ENCODE measurements around the gene ONECUT3.

DNA sequence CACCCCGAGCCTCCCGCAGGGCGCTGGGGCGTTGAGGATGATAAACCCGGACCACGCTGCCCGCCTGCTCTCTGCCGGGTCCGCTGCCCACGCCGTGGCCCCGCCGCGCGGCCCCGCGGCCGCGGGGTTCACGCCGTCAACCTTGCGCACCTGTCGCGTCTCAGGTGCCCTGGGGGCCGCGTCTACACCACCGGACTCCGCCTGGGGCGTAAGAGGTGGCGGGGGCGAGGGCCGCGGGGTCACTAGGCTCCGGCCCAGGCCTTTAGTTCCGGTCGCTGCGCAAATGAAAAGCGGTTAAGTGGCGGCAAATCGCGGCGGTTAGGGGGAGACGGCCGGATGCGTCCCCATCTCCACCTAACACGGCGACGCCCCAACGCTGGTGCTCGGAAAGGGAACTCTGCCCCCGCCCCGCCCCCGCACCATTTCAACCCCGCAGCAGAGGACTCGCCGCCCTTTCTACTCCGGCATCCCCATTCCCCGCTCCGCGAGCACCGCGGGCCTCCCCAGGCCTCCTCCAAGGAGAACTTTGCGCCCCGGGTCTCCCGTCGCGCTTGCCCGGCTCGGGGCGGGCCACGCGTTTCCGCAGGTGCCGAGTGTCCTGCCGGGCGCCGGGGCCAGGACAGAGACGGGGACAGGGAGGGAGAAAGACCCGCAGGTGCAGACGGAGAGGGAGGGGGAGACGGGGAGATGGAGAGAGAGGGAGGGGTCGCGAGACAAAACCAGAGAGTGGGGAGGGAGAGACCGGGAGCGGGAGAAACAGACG lies 4.3 kb downstream of the ONECUT3 start:
- peak; percentile 100 for TF ChIP-seq EZH2 (IDR thresholded peaks at IDR 0.05)
- TF ChIP-seq, protein P1, sequence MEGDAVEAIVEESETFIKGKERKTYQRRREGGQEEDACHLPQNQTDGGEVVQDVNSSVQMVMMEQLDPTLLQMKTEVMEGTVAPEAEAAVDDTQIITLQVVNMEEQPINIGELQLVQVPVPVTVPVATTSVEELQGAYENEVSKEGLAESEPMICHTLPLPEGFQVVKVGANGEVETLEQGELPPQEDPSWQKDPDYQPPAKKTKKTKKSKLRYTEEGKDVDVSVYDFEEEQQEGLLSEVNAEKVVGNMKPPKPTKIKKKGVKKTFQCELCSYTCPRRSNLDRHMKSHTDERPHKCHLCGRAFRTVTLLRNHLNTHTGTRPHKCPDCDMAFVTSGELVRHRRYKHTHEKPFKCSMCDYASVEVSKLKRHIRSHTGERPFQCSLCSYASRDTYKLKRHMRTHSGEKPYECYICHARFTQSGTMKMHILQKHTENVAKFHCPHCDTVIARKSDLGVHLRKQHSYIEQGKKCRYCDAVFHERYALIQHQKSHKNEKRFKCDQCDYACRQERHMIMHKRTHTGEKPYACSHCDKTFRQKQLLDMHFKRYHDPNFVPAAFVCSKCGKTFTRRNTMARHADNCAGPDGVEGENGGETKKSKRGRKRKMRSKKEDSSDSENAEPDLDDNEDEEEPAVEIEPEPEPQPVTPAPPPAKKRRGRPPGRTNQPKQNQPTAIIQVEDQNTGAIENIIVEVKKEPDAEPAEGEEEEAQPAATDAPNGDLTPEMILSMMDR (IDR thresholded peaks at IDR 0.05): no peak
- TF ChIP-seq EZH2phosphoT487 (IDR thresholded peaks at IDR 0.05): peak; percentile 99
